K562 (cell line): Measurements from ENCODE around the gene MICU1. TPM values are rescaled to one million over a fixed set of nuclear protein-coding genes. Genes with fewer than 3 reads are reported as not detected.
A peak's percentile ranks its signal among the peaks of the same experiment; 100 is the strongest.

Experiments
- ARHGAP35 ChIP-seq: fragments of 450-650 bp; IDR thresholded peaks from 2 replicates; pipeline ENCODE4 v1.6.1; 2018; ENCODE audit not compliant: partially characterized antibody
- ATF7 ChIP-seq: fragments of 450-650 bp; IDR thresholded peaks from 2 replicates; pipeline ENCODE4 v1.7.1; 2014; ENCODE audit warnings: mild to moderate bottlenecking, moderate library complexity
- CBFA2T2 ChIP-seq: fragments of 450-650 bp; conservative IDR thresholded peaks from 2 replicates; pipeline ENCODE4 v1.6.1; 2017; ENCODE audit warnings: mild to moderate bottlenecking
- E4F1 ChIP-seq: fragments of 250-450 bp; sonication (Bioruptor Pico); IDR thresholded peaks from 2 replicates; pipeline ENCODE4 v1.5.0; 2021; ENCODE audit warnings: mild to moderate bottlenecking, borderline replicate concordance
- ELF2 ChIP-seq: fragments of 250-450 bp; sonication (Bioruptor Pico); IDR thresholded peaks from 2 replicates; pipeline ENCODE4 v1.5.0; 2021; ENCODE audit warnings: mild to moderate bottlenecking
- FOXJ3 ChIP-seq: sonication (generic); formaldehyde crosslinking; IDR thresholded peaks from 2 replicates; pipeline ENCODE4 v1.4.0; 2020; ENCODE audit warnings: mild to moderate bottlenecking, missing genetic modification reagents
- KDM5B ChIP-seq: fragments of 200-600 bp; sonication (generic); IDR thresholded peaks from 2 replicates; pipeline ENCODE4 v1.6.1; 2012; ENCODE audit warnings: low read depth, mild to moderate bottlenecking, moderate library complexity, low read length, control low read depth, inconsistent platforms; ENCODE audit not compliant: insufficient replicate concordance
- MBD2 ChIP-seq: sonication (generic); IDR thresholded peaks from 2 replicates; pipeline ENCODE4 v1.6.1; 2016; ENCODE audit warnings: low read depth, borderline replicate concordance
- MXD1 ChIP-seq: fragments of 250-450 bp; sonication (Bioruptor Pico); IDR thresholded peaks from 2 replicates; pipeline ENCODE4 v1.8.0; 2021; ENCODE audit warnings: borderline replicate concordance, mild to moderate bottlenecking, moderate library complexity; ENCODE audit not compliant: poor library complexity, severe bottlenecking
- NR1H2 ChIP-seq: sonication (generic); formaldehyde crosslinking; IDR thresholded peaks from 2 replicates; pipeline ENCODE4 v1.4.0; 2020; ENCODE audit warnings: mild to moderate bottlenecking, missing genetic modification reagents
- PBX2 ChIP-seq, 2 experiments: IDR thresholded peaks in 1 of 2; conservative IDR thresholded peaks in 1 of 2; 2 replicates each; pipeline ENCODE4 v1.6.1; 2016; ENCODE audit warnings: low read depth in 2 of 2, mild to moderate bottlenecking in 1 of 2, missing compliant biosample characterization in 1 of 2, missing genetic modification characterization in 1 of 2, moderate library complexity in 1 of 2
- SMAD2 ChIP-seq: fragments of 150-350 bp; IDR thresholded peaks from 2 replicates; pipeline ENCODE4 v1.6.1; 2014; ENCODE audit warnings: low read depth, mild to moderate bottlenecking, low read length
- SP1 ChIP-seq: sonication (generic); formaldehyde crosslinking; IDR thresholded peaks from 2 replicates; pipeline ENCODE4 v1.8.1; 2022; ENCODE audit warnings: mild to moderate bottlenecking, missing genetic modification reagents
- TAF7 ChIP-seq: fragments of 450-650 bp; IDR thresholded peaks from 2 replicates; pipeline ENCODE4 v1.6.1; 2016; ENCODE audit warnings: missing genetic modification characterization, missing compliant biosample characterization
- UBTF ChIP-seq, 2 experiments: IDR thresholded peaks; 2 replicates each; pipeline ENCODE4 v1.6.1; 2012; ENCODE audit warnings: improper control_type of control experiment in 2 of 2, low read depth in 2 of 2, low read length in 2 of 2, borderline replicate concordance in 1 of 2
- XRCC3 ChIP-seq: fragments of 450-650 bp; IDR thresholded peaks from 2 replicates; pipeline ENCODE4 v1.6.1; 2017; ENCODE audit warnings: mild to moderate bottlenecking, moderate library complexity
- ZNF232 ChIP-seq: sonication (generic); formaldehyde crosslinking; IDR thresholded peaks from 2 replicates; pipeline ENCODE4 v1.8.0; 2022; ENCODE audit warnings: mild to moderate bottlenecking, missing genetic modification reagents
- ZNF282 ChIP-seq: sonication (generic); formaldehyde crosslinking; IDR thresholded peaks from 2 replicates; pipeline ENCODE4 v1.8.1; 2023; ENCODE audit warnings: missing genetic modification reagents
- polyA plus RNA-seq, 8 experiments: library from polyadenylated mRNA; depleted of rRNA in 4 of 8; stranded (reverse) in 5 of 8; unstranded in 3 of 8; fragments of >200 nt; fragmentation: Nextera tagmentation in 2 of 8; fragmentation: Illumina TruSeq in 1 of 8; extraction: Ambion mirVana in 2 of 8; extraction: Trizol in 1 of 8; gene quantifications; 2 replicates each; pipeline versions ENCODE4 v1.2.1 to v1.2.3, GENCODE V29; 2011 to 2014; ENCODE audit warnings: inconsistent platforms in 1 of 8, missing spikeins in 1 of 8
- total RNA-seq, 7 experiments: library from RNA; depleted of rRNA in 6 of 7; stranded (reverse); fragments of >200 nt in 6 of 7; fragmentation: Illumina TruSeq in 2 of 7; extraction: Trizol in 2 of 7; gene quantifications; 2 replicates each; pipeline versions ENCODE4 v1.2.1 to v1.2.3, GENCODE V29; 2011 to 2021; ENCODE audit warnings: low replicate concordance in 1 of 7

Gene MICU1
- total and polyA plus RNA-seq, 9 of the 15 experiments (the other 6 are each of a cell fraction or from before 2014, with no cell fraction given): 29.3 to 76.8 (median 48.4) TPM

- TF ChIP-seq E4F1 (CRISPR knock-in tag) (no peak), UBTF (IDR thresholded peaks at IDR 0.05; ENCODE audit: borderline replicate concordance in 1 of 2, low read depth in 2 of 2, low read length in 2 of 2) (no peak), SMAD2 (no peak), ZNF232 (CRISPR knock-in tag) (no peak), TAF7 (peak; percentile 21; the same call in 1 of the 2 replicates), SP1 (CRISPR knock-in tag) (no peak), MXD1 (CRISPR knock-in tag) (no peak), CBFA2T2 (0 out of 2 replicates have a peak, but pooled peaks have one; percentile 5), NR1H2 (CRISPR knock-in tag) (no peak), FOXJ3 (CRISPR knock-in tag) (no peak), ELF2 (CRISPR knock-in tag) (peak; percentile 50; the same call in 1 of the 2 replicates), XRCC3 (no peak), ARHGAP35 (no peak), ATF7 (no peak), PBX2 (CRISPR knock-in tag; IDR thresholded peaks at IDR 0.05; ENCODE audit: low read depth) (no peak), PBX2 (tag; conservative IDR thresholded peaks at IDR 0.05; ENCODE audit: low read depth) (no peak; the same call in 1 of the 2 replicates), ZNF282 (no peak), MBD2 (no peak), KDM5B (no peak)
These were observed 306.2 kb downstream of the MICU1 start (continued) for GRCh38 chr10:72319416-72320254.
